Middle frontal gyrus (tissue), 1 donor: ENCODE measurements around the gene GJD4.

Experiments
- DNase-seq: peaks from one replicate; pipeline ENCODE4 v3.0.0-alpha.2; 2015; ENCODE audit warnings: low spot score; ENCODE audit errors: extremely low spot score

Gene GJD4

DNA sequence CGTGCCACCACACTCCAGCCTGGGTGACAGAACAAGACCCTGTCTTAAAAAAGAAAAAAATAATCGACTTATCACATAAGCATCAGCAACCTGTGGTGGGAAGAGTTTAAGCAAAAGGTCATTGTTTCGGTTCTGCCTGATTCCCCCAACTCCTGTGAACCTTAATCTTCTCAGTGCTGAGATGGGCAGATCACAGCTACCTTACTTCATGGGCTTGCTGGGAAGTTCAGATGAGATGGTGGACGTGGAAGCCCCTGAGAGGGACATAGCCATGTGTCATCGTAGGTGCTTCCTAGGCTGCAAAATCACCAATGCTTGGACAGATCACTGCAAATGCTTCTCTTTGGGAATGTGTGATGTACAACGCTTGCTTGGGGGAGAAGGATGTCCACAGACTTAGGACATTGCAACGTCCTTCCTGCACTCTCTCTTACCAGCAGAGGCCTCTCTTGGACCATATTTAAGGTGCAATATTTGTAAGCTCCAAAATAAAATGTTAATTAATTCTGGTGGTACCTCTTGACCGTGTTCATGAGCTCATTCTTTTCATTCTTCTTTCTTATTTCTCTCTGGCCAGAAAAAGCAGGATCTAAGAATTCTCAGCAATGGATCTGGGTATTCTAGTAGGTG is 8.6 kb downstream of the GJD4 start:
- no peak for DNase-seq

DNA sequence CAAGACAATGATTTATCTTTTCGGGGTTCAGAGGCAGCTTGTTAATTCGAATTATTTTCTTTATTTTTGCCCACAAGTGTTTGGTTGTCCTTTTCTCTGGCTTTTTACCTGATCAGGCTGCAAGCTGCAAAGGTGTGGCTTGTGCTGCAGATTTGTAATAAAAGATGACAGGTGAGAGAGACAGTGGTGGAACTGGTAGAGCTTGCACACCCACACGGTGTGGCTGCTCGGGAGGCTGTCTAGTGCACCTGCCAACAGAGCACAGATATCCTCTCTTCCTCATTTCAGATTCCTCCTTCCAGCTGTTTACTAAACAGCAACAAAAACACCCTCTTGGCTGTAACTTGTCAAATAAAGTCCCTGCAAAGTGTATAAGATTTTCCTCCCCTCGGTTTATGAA is 9.2 kb downstream of the GJD4 start:
- DNase-seq: no peak

DNA sequence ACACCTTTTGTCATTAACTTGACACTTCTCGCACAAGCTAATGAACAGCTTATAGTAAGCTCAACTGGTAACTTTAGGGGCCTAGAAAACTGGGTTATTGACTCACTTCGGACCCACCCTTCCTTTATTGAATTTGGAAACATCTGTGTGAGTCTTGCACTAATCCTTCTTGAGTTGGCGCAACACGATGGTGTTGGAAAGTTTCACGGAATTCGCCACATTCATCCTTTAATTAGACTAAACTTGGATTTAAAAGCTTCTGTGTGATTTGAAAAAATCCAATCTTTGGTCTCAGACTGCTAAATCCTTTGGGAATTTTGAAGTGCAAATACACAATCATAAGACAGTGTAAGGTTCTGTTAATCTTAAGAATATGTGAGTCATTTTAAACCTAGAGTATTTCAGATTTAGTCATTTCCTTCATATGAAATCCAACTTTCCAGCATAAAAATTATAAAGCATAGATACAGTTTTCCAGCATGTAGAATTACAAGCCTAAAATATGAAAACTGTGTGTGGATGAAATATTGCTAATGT is 21.9 kb downstream of the GJD4 start:
- no peak for DNase-seq

DNA sequence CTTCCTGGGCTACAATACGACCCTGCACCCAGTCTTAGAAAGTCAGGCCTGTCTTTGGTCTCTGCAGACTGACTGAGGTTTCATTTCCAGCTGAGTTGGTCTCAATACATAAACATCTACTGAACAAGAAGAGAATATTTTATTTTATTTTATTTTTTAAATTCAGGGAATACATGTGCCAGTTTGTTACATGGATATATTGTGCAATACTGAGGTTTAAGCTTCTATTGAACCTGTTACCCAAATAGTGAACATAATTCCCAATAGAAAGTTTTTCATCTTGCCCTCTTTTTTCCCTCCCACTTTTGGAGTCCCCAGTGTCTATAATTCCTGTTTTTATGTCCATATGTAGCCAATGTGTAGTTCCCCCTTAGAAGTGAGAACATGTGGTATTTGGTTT is 26.3 kb downstream of the GJD4 start:
- DNase-seq: no peak

DNA sequence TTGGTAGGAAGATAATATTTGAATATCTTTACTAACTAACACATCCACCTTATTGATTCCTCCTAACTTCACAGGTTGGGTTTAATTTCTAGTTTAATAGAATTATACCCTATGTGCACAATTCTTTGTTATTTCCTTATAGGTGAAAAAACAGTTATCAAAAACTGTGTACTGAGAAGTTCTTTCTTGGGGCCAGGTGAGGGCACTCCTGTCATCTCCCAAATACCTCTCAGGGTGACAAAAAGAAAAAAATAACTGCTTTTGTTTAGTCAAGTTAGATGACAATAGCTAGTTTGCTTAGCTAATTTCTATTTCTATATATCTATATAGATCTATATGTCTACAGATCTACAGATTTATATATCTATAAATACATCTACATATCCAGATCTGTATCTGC is 26.9 kb downstream of the GJD4 start:
- DNase-seq: no peak

DNA sequence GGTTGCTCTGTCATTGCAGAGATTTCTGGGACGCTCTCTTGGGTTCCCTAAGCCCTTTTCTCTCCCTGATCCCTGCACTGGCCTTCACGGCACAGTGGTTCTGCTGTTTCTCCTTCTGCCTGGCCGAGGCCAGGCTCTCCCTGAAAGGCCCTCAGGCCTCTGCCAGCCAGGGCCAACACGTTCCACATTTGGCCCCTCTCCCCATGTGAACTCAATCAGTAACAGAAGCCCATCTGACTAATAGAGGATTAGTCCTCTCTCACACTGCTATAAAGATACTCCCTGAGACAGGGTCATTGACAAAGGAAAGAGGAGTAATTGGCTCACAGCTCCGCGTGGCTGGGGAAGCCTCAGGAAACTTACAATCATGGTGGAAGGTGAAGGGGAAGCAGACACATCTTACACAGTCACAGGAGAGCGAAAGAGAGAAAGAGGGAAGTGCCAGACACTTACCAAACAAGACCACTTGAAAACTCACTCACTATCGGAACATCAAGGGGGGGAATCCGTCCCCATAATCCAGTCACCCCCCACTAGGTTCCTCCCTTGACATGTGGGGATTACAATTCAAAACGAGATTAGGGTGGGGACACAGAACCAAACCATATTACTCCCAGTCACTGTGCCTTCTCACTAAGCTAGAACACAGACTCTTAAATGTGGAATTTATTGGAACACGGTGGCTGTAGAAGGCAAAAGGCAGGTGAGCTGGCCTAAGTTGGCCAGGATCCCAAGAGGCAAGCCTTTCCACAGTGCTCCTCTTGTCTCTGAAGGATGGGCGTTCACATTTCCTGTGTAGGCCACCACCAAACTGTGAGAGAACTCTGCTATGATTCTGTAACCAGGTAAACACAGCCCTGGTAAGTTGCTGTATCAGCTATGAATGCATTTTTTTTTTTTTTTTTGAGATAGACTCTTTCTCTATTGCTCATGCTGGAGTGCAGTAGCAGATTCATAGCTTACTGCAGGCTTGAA is 28.2 kb downstream of the GJD4 start:
- no peak for DNase-seq

DNA sequence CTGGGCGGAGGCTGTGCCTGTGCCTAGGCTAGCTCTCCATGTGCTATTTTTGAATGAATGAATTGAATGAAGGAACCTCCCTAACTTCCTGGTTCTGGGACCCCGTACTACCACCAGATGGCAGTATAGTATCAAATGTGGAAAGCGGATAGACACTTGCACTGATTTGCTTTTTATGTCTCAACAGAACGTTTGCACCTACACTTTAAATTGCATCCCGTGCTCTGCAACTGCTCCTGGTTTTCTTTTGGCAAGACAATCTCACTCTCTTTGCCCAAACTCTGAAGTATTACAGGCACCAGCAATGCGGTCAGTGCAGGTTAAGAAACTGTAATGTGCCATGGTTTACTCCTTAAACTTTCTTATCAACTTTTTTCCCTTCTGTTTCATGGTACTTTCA is 30.4 kb downstream of the GJD4 start:
- DNase-seq: peak; percentile 74

DNA sequence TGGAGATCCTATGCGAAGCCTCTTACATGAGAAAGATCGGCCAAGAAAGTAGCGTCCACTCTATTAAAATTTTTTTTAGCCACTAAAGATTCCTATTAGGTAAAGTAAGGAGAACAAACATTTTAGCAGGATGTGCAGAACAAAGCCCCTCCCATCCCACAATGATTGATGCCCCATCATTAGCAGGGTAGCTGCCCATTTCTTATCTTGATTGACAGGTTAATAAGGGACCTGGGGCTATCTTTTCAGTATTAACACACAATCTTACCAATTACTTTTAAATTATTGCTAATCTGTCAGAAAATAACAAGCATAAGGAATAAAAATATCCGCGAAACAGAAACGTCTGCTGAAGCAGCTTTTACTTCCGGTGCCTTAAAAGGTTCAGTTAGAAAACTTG is 31.8 kb downstream of the GJD4 start:
- DNase-seq: no peak

DNA sequence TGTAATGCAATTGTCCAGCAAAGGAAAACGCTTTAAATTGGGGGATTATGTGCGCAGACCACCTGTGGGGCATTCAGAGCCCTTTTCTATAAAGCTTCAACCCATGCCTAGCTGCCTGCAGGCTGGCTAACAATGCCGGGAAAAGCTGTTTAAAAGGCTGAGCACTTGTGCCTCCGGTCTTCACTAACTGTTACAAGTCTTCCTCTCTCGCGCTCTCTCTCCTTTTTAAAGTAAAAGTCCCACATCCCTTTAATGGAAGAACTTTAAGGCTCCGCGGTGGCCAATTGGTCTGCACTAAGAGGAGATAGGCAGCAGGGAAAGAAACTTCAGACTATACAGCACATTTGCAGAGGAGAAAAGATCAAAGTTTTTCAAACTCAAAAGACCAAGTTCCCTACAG is 32.3 kb downstream of the GJD4 start:
- no peak for DNase-seq

DNA sequence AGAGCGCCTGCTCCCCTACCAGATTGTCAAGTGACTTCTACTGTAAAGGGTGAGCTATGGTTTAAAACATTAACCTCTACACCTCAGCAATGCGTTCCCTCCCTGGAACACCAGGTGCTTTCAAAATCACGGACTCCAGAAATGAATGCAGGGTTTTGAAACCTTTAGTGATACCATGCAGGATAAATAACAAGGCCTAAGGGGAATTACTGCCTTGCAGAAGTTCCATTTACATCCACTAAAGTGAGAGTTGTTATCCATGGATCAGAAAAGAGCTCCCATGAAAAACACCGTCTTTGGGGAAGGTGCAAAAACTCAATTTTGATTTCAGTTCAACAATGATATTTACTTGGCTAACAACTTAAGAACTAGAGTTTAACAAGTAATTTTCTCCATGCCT is 33.0 kb downstream of the GJD4 start:
- no peak for DNase-seq

DNA sequence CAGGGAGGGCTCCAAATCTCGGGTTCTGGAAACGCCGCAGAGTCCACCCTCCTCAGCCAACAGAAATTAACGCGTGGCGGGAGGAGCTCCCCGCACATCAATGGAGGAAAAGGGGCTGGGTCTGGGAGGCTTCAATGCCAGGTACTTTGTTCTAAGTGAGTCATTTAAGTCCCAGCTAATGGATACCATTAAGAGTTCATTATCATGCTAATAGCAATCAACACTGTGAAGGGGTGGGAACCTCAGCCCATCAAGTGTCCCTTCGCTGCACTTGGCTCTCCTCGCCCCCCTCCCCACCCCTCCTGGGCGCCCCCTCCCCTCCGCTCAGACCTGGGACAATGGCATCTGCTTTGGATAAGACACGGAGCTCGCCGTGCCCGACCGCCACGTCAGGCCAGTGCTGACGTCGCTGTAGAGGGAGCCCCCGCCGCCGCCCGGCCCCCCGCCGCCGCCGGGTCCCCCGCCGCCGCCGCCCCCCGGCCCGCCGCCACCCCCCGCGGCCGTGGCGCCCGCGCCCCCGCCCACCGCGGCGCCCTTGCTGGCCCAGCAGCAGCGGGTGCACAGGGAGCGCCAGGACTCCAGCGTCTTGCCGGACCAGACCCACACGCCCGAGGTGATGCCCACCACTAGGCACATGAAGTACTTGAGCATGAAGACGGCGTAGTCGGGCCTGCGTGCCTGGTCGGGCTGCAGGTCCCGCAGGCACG is 34.0 kb downstream of the GJD4 start:
- no peak for DNase-seq

DNA sequence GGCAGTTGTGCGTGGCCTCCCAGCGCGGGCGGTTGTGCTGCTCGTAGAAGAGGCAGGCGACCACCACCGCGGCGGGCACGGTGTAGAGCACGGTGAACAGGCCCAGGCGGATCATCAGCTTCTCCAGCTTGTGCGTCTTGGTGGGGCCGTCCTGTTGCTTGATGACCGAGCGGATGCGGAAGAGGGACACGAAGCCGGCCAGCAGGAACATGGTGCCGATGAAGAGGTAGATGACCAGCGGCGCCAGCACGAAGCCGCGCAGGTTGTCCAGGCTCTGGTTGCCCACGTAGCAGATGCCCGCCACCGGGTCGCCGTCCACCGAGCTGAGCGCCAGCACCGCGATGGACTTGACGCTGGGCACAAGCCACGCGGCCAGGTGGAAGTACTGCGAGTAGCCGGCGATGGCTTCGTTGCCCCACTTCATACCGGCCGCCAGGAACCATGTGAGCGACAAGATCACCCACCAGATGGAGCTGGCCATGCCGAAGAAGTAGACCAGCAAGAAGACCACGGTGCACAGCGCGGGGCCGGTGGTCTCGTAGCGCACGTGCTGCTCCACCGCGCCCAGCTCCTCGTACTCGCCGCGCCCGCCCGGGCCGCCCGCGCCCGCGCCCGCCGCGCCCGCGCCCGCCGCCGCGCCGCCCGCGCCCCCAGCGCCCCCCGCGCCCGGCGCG is 34.7 kb downstream of the GJD4 start:
- no peak for DNase-seq

DNA sequence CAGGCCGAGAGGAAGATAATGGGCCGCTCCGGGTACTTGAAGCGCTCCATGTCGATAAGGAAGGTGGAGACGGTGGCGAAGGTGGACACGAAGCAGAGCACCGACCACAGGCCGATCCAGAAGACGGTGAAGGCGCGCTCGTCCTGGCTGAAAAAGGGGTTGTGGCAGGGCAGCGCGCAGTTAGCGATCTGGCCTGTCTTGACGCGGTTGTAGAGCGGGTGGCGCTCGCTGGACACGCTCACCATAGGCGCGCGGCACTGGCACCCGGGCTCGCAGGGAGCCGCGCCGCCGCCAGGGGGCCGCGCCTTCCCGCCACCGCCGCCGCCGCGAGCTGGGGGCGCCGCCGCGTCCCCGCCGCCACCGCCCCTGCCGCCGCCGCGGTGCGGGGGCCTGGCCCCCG is 35.3 kb downstream of the GJD4 start:
- no peak for DNase-seq

DNA sequence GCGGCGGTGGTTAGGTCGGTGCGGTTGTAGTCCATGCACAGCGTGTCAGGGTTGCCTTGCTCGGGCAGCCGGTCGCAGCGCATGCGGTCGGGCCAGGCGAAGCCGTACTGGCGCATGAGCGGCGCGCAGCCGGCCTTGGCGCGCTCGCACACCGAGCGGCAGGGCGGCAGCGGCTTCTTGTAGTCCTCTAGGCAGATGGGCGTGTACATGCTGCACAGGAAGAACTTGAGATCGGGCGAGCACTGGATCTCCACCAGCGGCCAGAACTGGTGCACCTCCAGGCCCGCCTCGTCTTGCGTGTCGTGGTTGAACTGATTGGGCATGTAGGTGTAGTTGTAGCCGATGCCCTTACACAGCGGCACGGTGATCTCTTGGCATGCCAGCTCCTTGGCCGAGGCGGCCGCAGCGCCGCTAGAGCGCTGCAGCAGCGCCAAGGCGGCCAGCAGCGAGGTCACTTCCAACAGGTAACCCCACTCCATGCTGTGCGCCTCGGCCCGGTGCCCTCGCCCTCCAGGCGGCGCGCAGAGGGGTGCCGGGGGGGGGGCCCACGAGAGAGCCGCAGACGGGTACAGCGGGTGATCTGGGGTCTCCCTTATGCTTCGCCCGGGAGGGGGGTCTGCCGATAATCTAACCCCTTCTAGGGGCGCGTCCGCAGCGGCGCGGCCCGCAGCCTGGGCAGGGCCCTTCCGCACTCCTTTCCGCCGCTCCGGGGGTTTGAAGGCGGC is 36.0 kb downstream of the GJD4 start:
- DNase-seq: no peak

DNA sequence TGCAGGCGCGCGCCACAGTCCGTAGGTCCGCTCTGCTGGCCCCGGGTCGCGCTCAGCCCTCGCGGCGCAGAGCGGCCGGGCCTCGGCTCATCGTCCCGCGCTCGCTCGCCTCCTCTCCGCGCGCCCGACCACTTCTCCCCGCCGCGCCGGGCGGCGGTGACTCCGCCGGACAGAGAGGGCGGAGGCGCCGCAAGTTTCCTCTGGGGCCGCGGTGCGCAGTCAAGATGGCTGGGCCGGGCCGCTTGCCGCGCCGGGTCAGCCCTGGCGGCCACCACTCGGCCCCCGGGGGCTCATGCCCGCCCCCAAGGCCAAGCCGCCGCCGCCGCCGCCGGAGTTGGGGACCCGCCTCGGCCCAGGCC is 36.5 kb downstream of the GJD4 start:
- no peak for DNase-seq

DNA sequence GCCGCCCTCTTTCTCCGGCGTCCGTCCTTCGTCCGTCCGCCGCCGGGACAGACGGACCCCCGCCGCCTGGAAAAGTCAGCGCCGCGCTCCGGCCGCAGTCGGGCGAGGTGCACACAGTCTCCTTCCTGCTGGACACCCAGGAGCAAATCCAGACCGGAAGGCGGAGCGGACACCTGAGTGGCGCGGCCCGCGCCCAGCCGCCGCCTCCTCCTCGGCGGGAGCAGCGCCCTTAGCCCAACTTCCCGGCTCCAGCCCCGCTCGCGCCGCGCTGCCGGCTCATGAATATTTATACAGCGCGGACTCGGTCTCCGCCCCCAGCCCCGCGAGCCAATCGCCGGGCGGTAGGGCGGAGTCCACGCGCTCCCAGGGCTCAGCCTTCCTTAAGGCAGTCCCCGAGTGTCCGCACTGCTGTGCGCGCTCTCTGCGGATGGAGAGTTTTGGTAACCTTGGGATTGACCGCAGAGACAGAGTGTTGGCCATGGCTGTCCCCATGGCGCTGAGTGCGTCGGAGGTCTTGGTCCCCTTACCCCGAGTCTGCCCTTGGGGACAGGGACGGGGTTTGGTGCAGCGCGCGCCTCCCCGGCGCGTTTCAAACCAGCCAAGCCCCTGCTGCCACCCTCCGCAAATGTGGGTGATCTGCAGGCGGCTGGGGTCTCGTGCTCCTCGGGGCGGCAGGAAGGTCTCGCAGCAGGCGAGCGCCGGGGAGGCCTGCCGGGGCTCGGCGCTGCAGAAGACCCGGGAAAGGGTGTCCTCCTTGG is 37.1 kb downstream of the GJD4 start, which contains the start of gene FZD8:
TSS of gene FZD8 (minus strand) at position 262 of the 758 bp plus-strand sequence. CDS start 867 bp downstream, outside the sequence.
- peak; percentile 91 for DNase-seq

DNA sequence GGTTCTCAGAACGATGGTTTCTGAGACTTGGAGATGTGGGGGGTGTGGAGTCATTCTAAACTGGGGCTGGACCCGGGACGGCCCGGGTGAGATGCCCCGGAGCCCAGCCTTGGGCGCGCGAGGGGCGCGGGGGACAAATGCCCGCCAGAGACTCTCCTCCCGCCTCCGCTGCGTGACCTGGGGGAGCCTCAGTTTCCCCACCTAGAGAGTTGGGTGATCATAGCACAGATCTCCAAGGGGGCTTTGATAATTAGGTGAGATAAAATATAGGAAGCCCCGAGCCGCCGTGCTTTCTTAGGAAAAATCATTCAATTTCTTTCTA is 37.6 kb downstream of the GJD4 start:
- DNase-seq: no peak

DNA sequence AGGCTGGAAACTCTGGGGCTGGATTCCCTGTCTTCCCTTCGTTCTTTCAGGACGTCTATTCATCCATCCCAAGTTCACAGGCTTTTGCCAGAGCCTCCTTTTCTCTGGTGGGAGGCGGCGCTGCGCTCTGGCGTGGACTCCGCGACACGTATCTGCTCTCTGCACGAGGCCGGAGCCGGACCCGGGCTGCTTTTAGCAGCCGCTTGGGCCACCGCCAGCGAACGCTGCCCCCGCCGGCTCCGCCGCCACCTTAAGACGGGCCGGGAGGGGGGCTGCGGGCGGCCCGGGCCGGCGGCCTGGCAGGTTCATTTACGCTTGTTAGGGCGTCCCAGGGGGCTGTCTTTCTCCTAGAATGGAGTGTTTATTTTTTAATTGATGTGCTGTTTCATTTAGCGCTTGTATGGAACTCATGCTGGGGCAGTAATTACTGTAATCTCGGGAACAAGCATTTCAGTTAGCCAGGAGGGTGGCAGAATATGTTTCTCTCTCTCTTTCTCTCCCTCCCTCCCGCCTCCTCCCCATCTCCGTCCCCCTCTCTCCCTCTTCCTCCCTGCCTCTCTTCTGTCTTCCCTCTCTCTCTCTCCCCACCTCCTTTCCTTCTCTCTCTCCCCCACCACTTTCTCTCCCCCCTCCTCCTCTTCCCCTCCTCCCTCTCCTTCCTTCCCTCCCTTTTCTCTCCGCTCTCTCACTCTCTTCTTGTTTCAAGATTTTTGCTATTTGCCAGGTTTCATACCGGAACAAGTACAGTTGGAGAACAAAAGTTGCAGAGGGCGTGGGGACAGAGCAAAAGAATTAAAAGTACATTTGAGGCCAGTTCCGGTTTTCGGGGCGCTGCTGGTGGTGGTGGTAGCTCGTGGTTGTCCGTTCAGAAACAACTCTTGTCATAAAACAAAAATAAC is 38.3 kb downstream of the GJD4 start:
- no peak for DNase-seq
